SK-N-SH treated with all-trans-retinoic acid at 6 μM for 48 hours (cell line): Measurements from ENCODE around the gene GPR156.

Source experiments
- GLIS3 ChIP-seq: fragments of 250-450 bp; sonication (Bioruptor Pico); IDR thresholded peaks from 2 replicates; pipeline ENCODE4 v1.5.0; 2020; ENCODE audit warnings: mild to moderate bottlenecking, moderate library complexity
- ISL1 ChIP-seq: fragments of 250-450 bp; sonication (Bioruptor Pico); IDR thresholded peaks from 2 replicates; pipeline ENCODE4 v2.1.2; 2022; ENCODE audit warnings: mild to moderate bottlenecking, moderate library complexity
- RARB ChIP-seq: fragments of 250-450 bp; sonication (Bioruptor Pico); IDR thresholded peaks from 2 replicates; pipeline ENCODE4 v1.8.0; 2021; ENCODE audit warnings: mild to moderate bottlenecking, moderate library complexity
- ZNF565 ChIP-seq: fragments of 450-650 bp; formaldehyde crosslinking; conservative IDR thresholded peaks from 2 replicates; pipeline ENCODE4 v1.5.0; 2020; ENCODE audit warnings: low read depth, mild to moderate bottlenecking, moderate library complexity
- ZNF8 ChIP-seq: fragments of 450-650 bp; formaldehyde crosslinking; IDR thresholded peaks from 2 replicates; pipeline ENCODE4 v1.5.0; 2020; ENCODE audit warnings: mild to moderate bottlenecking, moderate library complexity
- TF ChIP-seq, protein P1 (sequence below): fragments of 250-450 bp; sonication (Bioruptor Pico); IDR thresholded peaks from 2 replicates; pipeline ENCODE4 v1.5.1; 2020; ENCODE audit warnings: low read depth, mild to moderate bottlenecking, moderate library complexity

- TF ChIP-seq GLIS3 (CRISPR knock-in tag) (no peak), RARB (CRISPR knock-in tag) (no peak), ISL1 (CRISPR knock-in tag) (no peak), ZNF8 (CRISPR knock-in tag) (no peak), ZNF565 (no peak)
- TF ChIP-seq, protein P1, sequence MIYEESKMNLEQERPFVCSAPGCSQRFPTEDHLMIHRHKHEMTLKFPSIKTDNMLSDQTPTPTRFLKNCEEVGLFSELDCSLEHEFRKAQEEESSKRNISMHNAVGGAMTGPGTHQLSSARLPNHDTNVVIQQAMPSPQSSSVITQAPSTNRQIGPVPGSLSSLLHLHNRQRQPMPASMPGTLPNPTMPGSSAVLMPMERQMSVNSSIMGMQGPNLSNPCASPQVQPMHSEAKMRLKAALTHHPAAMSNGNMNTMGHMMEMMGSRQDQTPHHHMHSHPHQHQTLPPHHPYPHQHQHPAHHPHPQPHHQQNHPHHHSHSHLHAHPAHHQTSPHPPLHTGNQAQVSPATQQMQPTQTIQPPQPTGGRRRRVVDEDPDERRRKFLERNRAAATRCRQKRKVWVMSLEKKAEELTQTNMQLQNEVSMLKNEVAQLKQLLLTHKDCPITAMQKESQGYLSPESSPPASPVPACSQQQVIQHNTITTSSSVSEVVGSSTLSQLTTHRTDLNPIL (CRISPR knock-in tag), result no peak
Measured at GRCh38 chr3:120326784-120327183, 41.8 kb upstream of the GPR156 start.
